Jurkat, Clone E6-1 (cell line): ENCODE data around the gene RNF40.
A peak's percentile ranks its signal among the peaks of the same experiment; 100 is the strongest.

Experiments used
- DNase-seq: peaks from one replicate; pipeline ENCODE4 v3.0.0-alpha.2; 2011; ENCODE audit warnings: low read depth, low spot score
- H3K4me3 ChIP-seq: 2 replicates; pipeline ENCODE4 v1.5.1; 2011; ENCODE audit warnings: mild to moderate bottlenecking, low read length, control low read depth, moderate library complexity

RNF40 gene

DNA sequence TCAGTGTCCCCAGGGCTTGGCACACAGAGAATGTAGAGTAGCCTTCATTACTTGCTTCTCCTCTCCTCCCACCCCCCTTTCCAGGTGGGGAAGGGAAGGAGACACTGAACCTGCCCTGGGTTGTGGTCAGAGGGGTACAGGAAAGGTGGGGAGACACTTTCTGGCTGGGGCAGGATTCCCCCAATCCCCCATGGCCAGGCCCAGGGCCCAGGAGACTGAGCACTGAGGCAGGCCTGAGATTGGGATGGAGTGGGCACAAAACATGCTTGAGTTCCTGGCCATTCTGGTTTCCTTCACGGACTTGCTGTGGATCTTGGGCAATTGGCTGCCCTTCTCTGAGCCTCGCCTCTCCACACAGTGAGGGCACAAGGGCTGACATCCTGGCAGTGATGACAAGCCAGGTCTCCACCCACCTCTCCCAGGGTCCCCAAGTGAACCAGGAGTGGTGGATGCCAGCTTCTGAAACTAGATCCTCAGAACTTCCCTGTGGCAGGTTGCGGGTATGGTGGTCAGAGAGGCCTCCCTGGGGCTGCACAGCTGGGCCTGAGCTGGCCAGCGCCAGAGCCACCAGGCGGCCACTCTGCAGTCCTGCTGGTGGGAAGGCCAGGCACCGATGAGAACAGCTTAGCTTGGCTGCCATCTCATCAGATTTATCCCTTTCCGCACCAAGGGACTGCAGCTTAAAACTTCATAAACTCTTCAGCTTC is 15.6 kb downstream of the RNF40 start:
- no peak for DNase-seq
- no peak overlapping the region for H3K4me3 ChIP-seq

- H3K4me3 ChIP-seq = no peak overlapping the region
- DNase-seq = no peak
Measured at GRCh38 chr16:30778549-30779244, 16.6 kb downstream of the RNF40 start.

GRCh38 chr16:30779596-30779995 is 17.5 kb downstream of the RNF40 start:
- no peak for DNase-seq
- H3K4me3 ChIP-seq = no peak overlapping the region

GRCh38 chr16:30780021-30780420 is 17.9 kb downstream of the RNF40 start:
- DNase-seq = no peak
- no peak overlapping the region for H3K4me3 ChIP-seq

DNA sequence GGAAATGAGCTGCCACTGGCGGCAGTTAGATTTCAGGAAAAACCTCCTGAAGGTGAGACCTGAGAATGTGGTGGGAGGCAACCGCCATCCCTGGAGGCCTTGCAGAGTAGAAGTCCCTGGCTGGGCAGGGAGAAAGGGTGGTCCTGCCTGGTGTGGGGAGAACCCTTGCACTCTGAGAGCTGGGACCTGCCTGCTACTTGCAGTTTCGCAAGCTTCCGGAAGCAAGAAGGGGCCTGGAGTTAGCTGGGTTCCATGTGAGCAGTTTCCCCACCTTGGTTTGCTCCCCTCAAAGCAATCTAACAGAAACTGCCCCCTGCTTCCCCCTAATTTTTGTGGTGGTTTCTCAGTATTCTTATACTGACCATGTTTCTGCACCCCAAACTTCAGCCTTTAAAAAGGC is 18.4 kb downstream of the RNF40 start:
- DNase-seq = no peak
- H3K4me3 ChIP-seq = no peak overlapping the region

- no peak for DNase-seq
- H3K4me3 ChIP-seq = no peak overlapping the region
Measured at GRCh38 chr16:30782486-30783279, 20.6 kb downstream of the RNF40 start.

- no peak overlapping the region for H3K4me3 ChIP-seq
- no peak for DNase-seq
Measured at GRCh38 chr16:30783280-30784109, 21.4 kb downstream of the RNF40 start.

- no peak overlapping the region for H3K4me3 ChIP-seq
- DNase-seq = no peak
Measured at GRCh38 chr16:30784215-30784614, 22.1 kb downstream of the RNF40 start.

GRCh38 chr16:30785126-30786106 is 23.3 kb downstream of the RNF40 start:
- H3K4me3 ChIP-seq = no peak overlapping the region
- no peak for DNase-seq

- DNase-seq = no peak
- peak overlapping the region; percentile 48 for H3K4me3 ChIP-seq
Measured at GRCh38 chr16:30786115-30786935, 24.2 kb downstream of the RNF40 start.

GRCh38 chr16:30786936-30787612 is 25.0 kb downstream of the RNF40 start, which contains the start of gene ZNF629:
ZNF629 (minus strand) TSS chr16:30787205; CDS start chr16:30784482, 2,723 bp downstream.
- no peak for DNase-seq

GRCh38 chr16:30787613-30788378 is 25.7 kb downstream of the RNF40 start:
- DNase-seq = no peak
- no peak overlapping the region for H3K4me3 ChIP-seq

More at GRCh38 chr16:30786936-30787612, 25.0 kb downstream of the RNF40 start, which contains the start of gene ZNF629:
- peak within 1 kb of the TSS; percentile 48 for H3K4me3 ChIP-seq

DNA sequence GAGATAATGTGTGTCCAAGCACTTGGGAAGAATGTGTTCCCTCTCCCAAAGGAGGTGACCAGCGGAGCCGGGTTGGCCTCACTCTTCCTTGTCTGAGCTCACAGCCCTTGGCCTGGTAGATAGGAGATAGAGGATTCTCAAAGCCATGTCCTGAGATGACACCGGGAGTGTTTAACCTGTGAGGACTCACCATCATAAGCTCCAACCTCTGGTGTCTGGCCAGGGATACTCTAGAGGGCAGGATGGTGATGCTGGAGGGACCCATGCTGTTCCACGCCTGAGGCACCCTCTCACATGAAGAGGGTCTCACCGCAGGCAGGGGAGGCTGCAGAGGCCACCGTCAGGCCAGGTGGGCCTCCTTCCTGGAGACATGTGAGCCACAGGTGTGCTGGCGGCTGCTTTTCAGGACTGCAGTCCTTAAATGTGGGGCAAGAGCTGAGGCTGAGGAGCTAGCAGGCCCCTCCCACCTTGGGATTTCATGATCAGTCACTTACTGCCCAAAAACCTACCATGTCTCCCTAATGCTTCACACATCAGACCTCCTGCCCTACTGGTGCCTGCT is 31.5 kb downstream of the RNF40 start:
- no peak overlapping the region for H3K4me3 ChIP-seq
- DNase-seq = no peak

DNA sequence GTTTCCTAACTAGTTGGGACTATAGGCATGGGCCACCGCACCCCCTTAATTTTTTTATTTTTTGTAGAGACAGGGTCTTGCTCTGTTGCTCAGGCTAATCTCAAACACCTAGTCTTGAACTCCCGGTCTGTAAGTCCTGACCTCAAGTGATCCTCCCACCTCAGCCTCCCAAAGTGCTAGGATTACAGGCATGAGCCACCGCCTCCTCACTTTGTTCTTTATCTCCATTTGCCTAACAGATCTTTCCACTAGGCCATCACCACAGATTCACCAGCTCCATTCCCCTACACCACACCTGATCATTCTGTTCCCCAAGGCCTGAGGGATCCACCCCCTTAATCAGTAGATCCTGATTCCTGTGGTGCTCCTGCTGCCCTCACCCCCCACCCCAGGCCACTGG is 32.5 kb downstream of the RNF40 start:
- H3K4me3 ChIP-seq = no peak overlapping the region
- DNase-seq = no peak

GRCh38 chr16:30797670-30798309 is 35.7 kb downstream of the RNF40 start:
- no peak for DNase-seq
- H3K4me3 ChIP-seq = no peak overlapping the region
